ENCODE measurements around the gene MMP23B. TPM values are rescaled to one million over a fixed set of nuclear protein-coding genes. Genes with fewer than 3 reads are reported as not detected.
"Not testable (repeated sequence)": the region's sequence is repeated elsewhere in the genome, so short reads cannot be mapped to it uniquely, and the experiment has no call there.

The MMP23B gene
- 0.81 and 2.7 TPM in 2 replicates for total RNA-seq (2014; rRNA removed; shearing (Covaris generic))

- peaks cover 6% of the 10 kb centered on the region; the same call in 1 of the 2 replicates for H3K36me3 ChIP-seq
- no peaks in the 10 kb centered on the region for H3K27me3 ChIP-seq
- peak; percentile 68 to 74 for DNase-seq
- H3K4me1 ChIP-seq, result 0 out of 2 replicates have a peak, but pooled peaks cover 2% of the 10 kb centered on the region
- H3K9me3 ChIP-seq (replicated peaks), result no peaks in the 10 kb centered on the region
- H3K27ac ChIP-seq, result peak within 1 kb of the TSS; percentile 51; the same call in 1 of the 2 replicates
- H3K4me3 ChIP-seq, result peak within 1 kb of the TSS; percentile 44
Measured at GRCh38 chr1:1631782-1632420, at the start of gene MMP23B. MMP23B (plus strand) TSS chr1:1632173; CDS start chr1:1632219, 46 bp downstream.

- H3K4me3 ChIP-seq, result no peak overlapping the region
- H3K4me1 ChIP-seq, result no peaks in the 10 kb centered on the region
- H3K36me3 ChIP-seq, result no peaks in the 10 kb centered on the region
- H3K27me3 ChIP-seq, result peaks cover 37% of the 10 kb centered on the region
- H3K9me3 ChIP-seq (replicated peaks), result no peaks in the 10 kb centered on the region
- no peak for DNase-seq
- no peak overlapping the region for H3K27ac ChIP-seq
Measured at GRCh38 chr1:1582585-1583346, 49.2 kb upstream of the MMP23B start.

- Histone ChIP-seq H3K27ac (no peak overlapping the region), H3K4me1 (no peaks in the 10 kb centered on the region), H3K27me3 (peaks cover 37% of the 10 kb centered on the region), H3K4me3 (no peak overlapping the region), H3K9me3 (replicated peaks) (no peaks in the 10 kb centered on the region), H3K36me3 (no peaks in the 10 kb centered on the region)
- DNase-seq, result no peak
Measured at GRCh38 chr1:1583347-1584010, 48.5 kb upstream of the MMP23B start.

GRCh38 chr1:1591452-1591851 is 40.5 kb upstream of the MMP23B start:
- H3K4me3 ChIP-seq, result no peak overlapping the region
- H3K4me1 ChIP-seq, result no peaks in the 10 kb centered on the region
- no peak overlapping the region for H3K27ac ChIP-seq
- no peaks in the 10 kb centered on the region for H3K36me3 ChIP-seq
- peaks cover 19% of the 10 kb centered on the region for H3K27me3 ChIP-seq
- no peaks in the 10 kb centered on the region for H3K9me3 ChIP-seq (replicated peaks)
- DNase-seq, result peak in 1 of 2 experiments; percentile 54

- H3K4me1 ChIP-seq, result peaks cover 11% of the 10 kb centered on the region
- H3K27me3 ChIP-seq, result peaks cover 25% of the 10 kb centered on the region
- DNase-seq, result no peak
- H3K27ac ChIP-seq, result no peak overlapping the region
- no peak overlapping the region for H3K4me3 ChIP-seq
- H3K36me3 ChIP-seq, result no peaks in the 10 kb centered on the region
- H3K9me3 ChIP-seq (replicated peaks), result no peaks in the 10 kb centered on the region
Measured at GRCh38 chr1:1593834-1594601, 38.0 kb upstream of the MMP23B start.

GRCh38 chr1:1594602-1595260 is 37.2 kb upstream of the MMP23B start:
- H3K9me3 ChIP-seq (replicated peaks), result no peaks in the 10 kb centered on the region
- peaks cover 24% of the 10 kb centered on the region for H3K27me3 ChIP-seq
- H3K27ac ChIP-seq, result no peak overlapping the region
- no peaks in the 10 kb centered on the region for H3K36me3 ChIP-seq
- no peak overlapping the region for H3K4me3 ChIP-seq
- DNase-seq, result peak in 1 of 2 experiments; percentile 46
- peaks cover 11% of the 10 kb centered on the region for H3K4me1 ChIP-seq

- DNase-seq; H3K36me3 ChIP-seq; H3K27ac ChIP-seq; H3K4me3 ChIP-seq; H3K9me3 ChIP-seq (replicated peaks): not testable (repeated sequence)
- H3K27me3 ChIP-seq, result peaks cover 24% of the 10 kb centered on the region
- peaks cover 11% of the 10 kb centered on the region for H3K4me1 ChIP-seq
Measured at GRCh38 chr1:1595341-1595740, 36.6 kb upstream of the MMP23B start.

- Histone ChIP-seq H3K36me3 (no peaks in the 10 kb centered on the region), H3K27me3 (peaks cover 37% of the 10 kb centered on the region), H3K27ac (no peak overlapping the region), H3K9me3 (replicated peaks) (no peaks in the 10 kb centered on the region), H3K4me3 (0 out of 2 replicates have a peak overlapping the region, but pooled peaks have one; percentile 11), H3K4me1 (peaks cover 11% of the 10 kb centered on the region)
- DNase-seq, result peak in 1 of 2 experiments; percentile 38
Measured at GRCh38 chr1:1596493-1597274, 35.3 kb upstream of the MMP23B start.

- H3K4me3 ChIP-seq, result 0 out of 2 replicates have a peak overlapping the region, but pooled peaks have one; percentile 11
- peak in 1 of 2 experiments; percentile 49 for DNase-seq
- peaks cover 11% of the 10 kb centered on the region for H3K4me1 ChIP-seq
- H3K36me3 ChIP-seq, result no peaks in the 10 kb centered on the region
- no peak overlapping the region for H3K27ac ChIP-seq
- no peaks in the 10 kb centered on the region for H3K9me3 ChIP-seq (replicated peaks)
- H3K27me3 ChIP-seq, result peaks cover 42% of the 10 kb centered on the region
Measured at GRCh38 chr1:1597275-1597930, 34.6 kb upstream of the MMP23B start.

GRCh38 chr1:1598051-1598719 is 33.8 kb upstream of the MMP23B start:
- H3K27me3 ChIP-seq, result peaks cover 50% of the 10 kb centered on the region
- no peaks in the 10 kb centered on the region for H3K9me3 ChIP-seq (replicated peaks)
- no peak overlapping the region for H3K27ac ChIP-seq
- no peaks in the 10 kb centered on the region for H3K36me3 ChIP-seq
- no peak for DNase-seq
- H3K4me1 ChIP-seq, result peaks cover 13% of the 10 kb centered on the region
- no peak overlapping the region for H3K4me3 ChIP-seq

- H3K4me3 ChIP-seq, result no peak overlapping the region
- no peak overlapping the region for H3K27ac ChIP-seq
- no peaks in the 10 kb centered on the region for H3K9me3 ChIP-seq (replicated peaks)
- H3K36me3 ChIP-seq, result no peaks in the 10 kb centered on the region
- H3K27me3 ChIP-seq, result peaks cover 55% of the 10 kb centered on the region
- no peak for DNase-seq
- H3K4me1 ChIP-seq, result peaks cover 18% of the 10 kb centered on the region
Measured at GRCh38 chr1:1598720-1599029, 33.3 kb upstream of the MMP23B start.

- Histone ChIP-seq H3K27me3 (peaks cover 53% of the 10 kb centered on the region), H3K27ac (no peak overlapping the region), H3K4me1 (peaks cover 20% of the 10 kb centered on the region), H3K9me3 (replicated peaks) (no peaks in the 10 kb centered on the region), H3K36me3 (no peaks in the 10 kb centered on the region), H3K4me3 (no peak overlapping the region)
- DNase-seq, result no peak
Measured at GRCh38 chr1:1599030-1599934, 32.7 kb upstream of the MMP23B start.

Data from SJCRH30 (cell line).